HG02798 (cell line): ENCODE measurements around the gene PLEKHA1.

Source experiments
- ATAC-seq: cut with Tn5 transposase; IDR thresholded peaks from one replicate; pipeline ENCODE4 v1.9.1; 2021; ENCODE audit warnings: mild to moderate bottlenecking; ENCODE audit not compliant: unreplicated experiment, poor library complexity

The PLEKHA1 gene

GRCh38 chr10:122457934-122458333 lies 83.4 kb downstream of the PLEKHA1 start:
- ATAC-seq, result no peak

GRCh38 chr10:122458693-122459092 lies 84.2 kb downstream of the PLEKHA1 start:
- no peak for ATAC-seq

- ATAC-seq, result no peak
These were observed 85.2 kb downstream of the PLEKHA1 start for GRCh38 chr10:122459561-122460273.

GRCh38 chr10:122460891-122461293 lies 86.4 kb downstream of the PLEKHA1 start:
- no peak for ATAC-seq

- ATAC-seq, result no peak
These were observed 86.8 kb downstream of the PLEKHA1 start, which contains the start of gene HTRA1 for GRCh38 chr10:122461367-122461728. TSS of gene HTRA1 (plus strand) at chr10:122461553. CDS start at chr10:122461653, 100 bp downstream.

- ATAC-seq, result no peak
These were observed 87.4 kb downstream of the PLEKHA1 start for GRCh38 chr10:122461729-122462532.

GRCh38 chr10:122462533-122463465 lies 88.3 kb downstream of the PLEKHA1 start:
- no peak for ATAC-seq

GRCh38 chr10:122463466-122464249 lies 89.2 kb downstream of the PLEKHA1 start:
- ATAC-seq, result no peak

GRCh38 chr10:122464250-122464510 lies 89.7 kb downstream of the PLEKHA1 start:
- ATAC-seq, result no peak

- ATAC-seq, result no peak
These were observed 90.1 kb downstream of the PLEKHA1 start for GRCh38 chr10:122464586-122464985.

- ATAC-seq, result no peak
These were observed 91.0 kb downstream of the PLEKHA1 start for GRCh38 chr10:122465401-122466040.

GRCh38 chr10:122466951-122467381 lies 92.5 kb downstream of the PLEKHA1 start:
- no peak for ATAC-seq

- no peak for ATAC-seq
These were observed 93.2 kb downstream of the PLEKHA1 start for GRCh38 chr10:122467701-122468100.

- no peak for ATAC-seq
These were observed 93.9 kb downstream of the PLEKHA1 start for GRCh38 chr10:122468307-122468925.

- ATAC-seq, result no peak
These were observed 94.6 kb downstream of the PLEKHA1 start for GRCh38 chr10:122468926-122469781.

- no peak for ATAC-seq
These were observed 95.3 kb downstream of the PLEKHA1 start for GRCh38 chr10:122469848-122470247.

- no peak for ATAC-seq
These were observed 97.1 kb downstream of the PLEKHA1 start for GRCh38 chr10:122471531-122472177.

- no peak for ATAC-seq
These were observed 98.6 kb downstream of the PLEKHA1 start for GRCh38 chr10:122473116-122473515.
